GM12892 (cell line): ENCODE data around the gene PRRT1B.

Source experiments
- POLR2A ChIP-seq: IDR thresholded peaks from 2 replicates; pipeline ENCODE4 v1.6.1; 2011; ENCODE audit warnings: low read depth, low read length, control low read depth
- POLR2AphosphoS5 ChIP-seq: IDR thresholded peaks from 2 replicates; pipeline ENCODE4 v1.6.1; 2011; ENCODE audit warnings: low read depth, low read length, control low read depth

DNA sequence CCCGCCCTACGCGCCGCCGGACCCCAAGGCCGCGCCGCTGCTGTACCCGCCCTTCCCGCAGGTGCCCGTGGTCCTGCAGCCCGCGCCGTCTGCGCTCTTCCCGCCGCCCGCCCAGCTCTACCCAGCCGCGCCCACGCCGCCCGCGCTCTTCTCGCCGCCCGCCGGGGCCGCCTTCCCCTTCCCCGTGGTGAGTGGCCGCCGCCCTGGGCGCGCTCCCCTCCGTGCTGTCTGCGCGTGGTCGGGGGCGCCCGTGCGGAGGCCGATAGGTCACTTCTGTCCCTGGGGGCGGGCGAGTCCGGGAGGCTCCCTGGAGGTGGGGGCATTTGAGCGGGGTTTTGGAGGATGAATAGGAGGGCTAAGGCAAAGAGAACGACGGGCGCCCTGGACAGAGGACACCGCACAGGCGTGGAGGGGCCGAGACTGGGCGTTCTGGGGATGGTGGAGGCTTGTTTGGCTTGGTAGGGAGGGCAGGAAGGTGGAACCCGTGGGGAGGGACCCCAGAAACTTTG is 9.6 kb downstream of the PRRT1B start:
- TF ChIP-seq POLR2A, result no peak
- TF ChIP-seq POLR2AphosphoS5, result no peak
